ENCODE data around the gene TP53TG3D.
"Not testable (repeated sequence)": the region's sequence is repeated elsewhere in the genome, so short reads cannot be mapped to it uniquely, and the experiment has no call there.

The TP53TG3D gene, protein sequence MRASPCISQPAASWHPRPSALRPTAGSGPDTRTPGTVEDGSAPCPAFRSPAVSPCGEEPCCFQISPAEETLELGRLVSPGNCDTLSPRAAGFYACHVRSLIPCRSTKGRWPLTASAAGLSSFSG

GRCh38 chr16:32252986-32253385, at the start of gene TP53TG3D:
Gene TP53TG3D (plus strand): TSS chr16:32253286. CDS start chr16:32253354, 68 bp downstream.
- not testable (repeated sequence) for FAIRE-seq

GRCh38 chr16:32253507-32253906, 421 bp downstream of the TP53TG3D start:
- FAIRE-seq = not testable (repeated sequence)

- not testable (repeated sequence) for FAIRE-seq
Measured at GRCh38 chr16:32261526-32261925, 8.4 kb downstream of the TP53TG3D start.

GRCh38 chr16:32263552-32263951, 10.5 kb downstream of the TP53TG3D start:
- not testable (repeated sequence) for FAIRE-seq

DNA sequence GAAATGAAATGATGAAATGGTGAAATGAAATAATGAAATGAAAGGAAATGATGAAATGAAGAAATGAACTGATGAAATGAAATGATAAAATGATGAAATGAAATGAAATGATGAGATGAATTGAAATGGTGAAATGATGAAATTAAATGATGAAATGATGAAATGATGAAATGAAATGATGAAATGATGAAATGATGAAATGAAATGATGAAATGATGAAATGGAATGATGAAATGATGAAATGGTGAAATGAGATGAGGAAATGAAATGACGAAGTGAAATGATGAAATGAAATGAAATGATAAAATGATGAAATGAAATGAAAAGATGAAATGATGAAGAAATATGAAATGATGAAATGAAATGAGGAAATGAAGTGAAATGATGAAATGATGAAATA, 28.8 kb downstream of the TP53TG3D start:
- not testable (repeated sequence) for FAIRE-seq

- FAIRE-seq = not testable (repeated sequence)
Measured at GRCh38 chr16:32283024-32283423, 29.9 kb downstream of the TP53TG3D start.

DNA sequence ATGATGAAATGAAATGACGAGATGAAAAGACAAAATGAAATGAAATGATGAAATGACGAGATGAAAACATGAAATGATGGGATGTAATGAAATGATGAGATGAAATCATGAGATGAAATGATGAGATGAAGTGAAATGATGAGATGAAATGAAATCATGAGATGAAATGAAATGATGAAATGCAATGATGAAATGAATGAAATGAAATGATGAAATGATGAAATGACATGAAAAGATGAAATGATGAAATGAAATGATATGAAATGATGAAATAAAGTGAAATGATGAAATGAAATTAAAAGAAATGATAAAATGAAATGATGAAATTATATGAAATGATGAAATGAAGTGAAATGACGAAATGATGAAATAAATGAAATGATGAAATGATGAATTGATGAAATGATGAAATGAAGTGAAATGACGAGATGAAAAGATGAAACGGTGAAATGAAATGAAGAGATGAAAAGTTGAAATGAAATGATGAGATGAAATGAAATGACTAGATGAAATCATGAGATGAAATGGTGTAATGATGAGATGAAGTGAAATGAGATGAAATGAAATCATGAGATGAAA, 30.9 kb downstream of the TP53TG3D start:
- FAIRE-seq = not testable (repeated sequence)

- FAIRE-seq = peak; percentile 8
Measured at GRCh38 chr16:32284800-32285796, 32.0 kb downstream of the TP53TG3D start.

DNA sequence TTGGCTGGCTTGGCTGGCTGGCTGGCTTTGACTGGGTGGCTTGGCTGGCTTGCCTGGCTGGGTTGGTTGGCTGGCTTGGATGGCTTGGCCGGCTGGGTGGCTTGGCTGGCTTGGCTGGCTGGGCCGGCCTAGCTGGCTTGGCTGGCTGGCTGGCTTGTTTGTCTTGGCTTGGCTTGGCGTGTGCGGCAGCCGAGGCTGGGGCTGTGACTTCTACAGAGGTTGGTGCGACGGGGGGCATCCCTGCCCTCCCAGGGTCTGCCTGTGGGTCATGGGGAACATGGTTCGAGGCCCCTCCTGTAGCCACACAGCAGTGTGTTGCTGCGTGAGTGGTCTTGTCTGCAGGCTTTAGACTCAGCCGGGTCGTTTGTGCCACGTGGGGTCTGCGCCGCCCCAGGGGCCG, 33.1 kb downstream of the TP53TG3D start:
- FAIRE-seq = not testable (repeated sequence)

DNA sequence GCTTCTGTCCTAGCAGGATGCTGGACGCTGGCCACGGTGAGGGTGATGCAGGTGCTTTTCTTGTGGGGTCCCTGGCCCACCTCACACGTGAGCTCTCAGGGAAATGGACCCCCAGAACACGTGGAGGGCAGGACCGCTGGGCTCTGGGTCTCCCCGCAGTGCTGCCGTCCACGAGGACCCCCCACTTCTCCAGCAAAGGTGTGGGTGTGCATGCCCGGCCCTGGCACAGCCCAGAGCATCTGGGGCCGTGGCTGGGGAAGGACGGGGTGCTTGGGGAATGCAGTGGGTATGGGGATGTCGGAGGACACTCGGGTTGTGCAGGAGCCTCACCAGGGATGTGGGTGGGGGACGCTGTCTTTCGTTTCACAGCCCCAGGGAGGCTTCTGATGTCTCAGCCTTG, 34.7 kb downstream of the TP53TG3D start:
- not testable (repeated sequence) for FAIRE-seq

GRCh38 chr16:32289197-32289596, 36.1 kb downstream of the TP53TG3D start:
- not testable (repeated sequence) for FAIRE-seq

GRCh38 chr16:32302776-32303175, 49.7 kb downstream of the TP53TG3D start:
- FAIRE-seq = not testable (repeated sequence)
